Tibial nerve (tissue), 3 donors: ENCODE data around the gene ATP6V1C2.

Source experiments
- CTCF ChIP-seq, 5 experiments: fragments of 200-600 bp in 3 of 5; fragments of 450-650 bp in 2 of 5; sonication (generic) in 3 of 5; IDR thresholded peaks; one replicate each; pipeline ENCODE4 v1.5.1; 2016 to 2019; ENCODE audit warnings: antibody characterized with exemption in 5 of 5, mild to moderate bottlenecking in 3 of 5, moderate library complexity in 2 of 5
- POLR2A ChIP-seq, 2 donors: fragments of 450-650 bp; IDR thresholded peaks; one replicate each; pipeline ENCODE4 v1.6.1; 2017; ENCODE audit warnings: antibody characterized with exemption in 2 of 2, mild to moderate bottlenecking in 2 of 2, moderate library complexity in 2 of 2

GRCh38 chr2:10759151-10759714, 37.8 kb downstream of the ATP6V1C2 start:
- TF ChIP-seq CTCF (IDR thresholded peaks at IDR 0.05), result no peak
- TF ChIP-seq POLR2A (IDR thresholded peaks at IDR 0.05), result no peak
